Activated T-cell treated with anti-CD3 and anti-CD28 coated beads for 4 hours (primary cell): Measurements from ENCODE around the gene PAPLN.

Experiments
- DNase-seq: peaks from one replicate; pipeline ENCODE4 v3.0.0-alpha.2; 2020

The PAPLN gene

DNA sequence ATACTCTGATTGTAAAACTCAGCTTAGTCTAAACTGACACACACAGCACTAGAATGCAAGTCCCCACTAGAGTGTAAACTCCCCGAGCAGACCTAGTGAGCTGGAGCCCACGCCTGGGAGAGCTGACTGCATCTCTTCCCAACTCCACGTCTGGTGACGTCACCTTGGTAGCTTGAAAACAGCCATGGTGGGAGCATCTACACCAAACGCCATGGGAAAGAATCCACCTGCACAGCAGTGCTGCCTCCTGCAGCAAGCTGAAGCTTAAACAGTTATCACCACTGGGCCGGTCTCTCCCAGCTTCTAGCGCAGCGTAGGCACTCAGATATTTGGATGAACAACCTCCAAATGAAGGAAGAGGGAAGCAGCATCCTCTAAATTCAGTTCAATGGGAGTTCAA, 4.3 kb upstream of the PAPLN start:
- DNase-seq: no peak

DNA sequence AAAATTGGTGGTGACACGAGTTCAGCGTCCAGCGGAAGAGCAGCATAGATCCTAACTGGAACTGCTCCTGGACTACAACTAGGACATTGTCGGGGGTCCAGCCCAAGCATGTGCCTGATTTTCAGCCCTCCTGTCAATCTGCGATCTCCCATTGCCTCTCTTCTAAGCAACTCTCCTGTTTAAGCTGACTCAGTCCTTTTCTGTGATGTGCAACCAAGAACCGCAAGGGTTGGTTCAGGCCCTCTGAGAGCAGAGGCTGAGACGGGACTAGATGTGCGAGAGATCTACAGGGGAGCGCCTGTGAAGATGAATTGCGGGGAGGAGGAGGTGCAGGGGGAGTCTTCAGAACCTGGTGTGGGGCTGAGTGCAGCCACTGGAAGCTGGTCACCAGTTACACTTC, 3.7 kb upstream of the PAPLN start:
- DNase-seq: no peak

DNA sequence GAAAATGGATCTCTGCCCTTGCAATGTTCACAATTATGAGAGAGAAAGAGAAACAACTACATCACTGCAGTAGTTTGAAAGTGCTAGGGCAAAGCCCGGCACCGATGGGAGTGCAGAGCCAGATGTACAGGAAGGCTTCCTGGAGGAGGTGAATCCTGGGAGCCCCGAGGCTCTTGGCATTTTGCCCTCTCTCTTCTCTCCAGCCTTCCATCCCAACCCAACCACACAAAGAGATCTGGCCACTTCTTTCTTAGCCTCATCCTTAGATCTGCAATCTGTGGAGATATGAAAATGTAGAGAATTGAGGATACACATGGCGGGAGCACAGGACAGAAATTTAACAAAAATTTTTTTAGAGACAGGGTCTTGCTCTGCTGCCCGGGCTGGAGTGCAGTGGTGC, 3.3 kb upstream of the PAPLN start:
- no peak for DNase-seq

DNA sequence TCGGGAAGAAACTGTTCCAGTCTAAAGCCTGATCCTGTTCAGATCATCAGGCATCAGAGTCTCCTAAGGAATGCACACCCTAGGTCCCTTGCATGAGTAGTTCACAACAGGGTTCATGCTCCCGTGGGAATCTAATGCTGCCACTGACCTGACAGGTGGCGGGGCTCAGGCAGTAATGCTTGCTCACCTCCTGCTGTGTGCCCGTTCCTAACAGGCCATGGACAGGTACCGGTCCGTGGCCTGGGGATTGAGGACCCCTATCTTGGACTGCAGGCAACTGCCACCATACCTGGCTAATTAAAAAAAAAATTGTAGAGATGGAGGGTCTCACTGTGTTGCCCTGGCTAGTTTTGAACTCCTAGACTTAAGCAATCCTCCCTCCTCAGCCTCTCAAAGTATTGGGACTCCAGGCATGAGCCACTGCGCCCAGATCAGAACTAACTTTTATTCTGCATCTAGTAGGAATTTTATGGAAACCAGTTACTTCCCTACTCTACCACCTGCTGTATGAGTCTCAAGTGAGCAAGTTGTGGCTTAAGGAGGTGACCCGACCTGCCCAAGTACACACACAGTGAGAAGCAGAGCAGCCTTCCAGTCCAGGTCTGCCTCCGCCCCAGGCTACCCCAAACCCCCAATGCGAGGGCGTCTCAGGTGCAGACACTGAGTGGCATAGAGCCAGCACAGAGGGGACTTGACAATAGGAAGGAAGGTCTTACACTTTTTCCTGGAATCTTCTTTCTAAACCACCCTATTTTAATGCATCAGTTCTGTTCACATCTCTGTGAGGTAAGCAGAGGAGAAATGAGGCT, 2.5 kb upstream of the PAPLN start:
- no peak for DNase-seq

GRCh38 chr14:73235531-73236155, 1.7 kb upstream of the PAPLN start:
- DNase-seq: no peak

GRCh38 chr14:73236157-73236556, 1.1 kb upstream of the PAPLN start:
- DNase-seq: no peak

DNA sequence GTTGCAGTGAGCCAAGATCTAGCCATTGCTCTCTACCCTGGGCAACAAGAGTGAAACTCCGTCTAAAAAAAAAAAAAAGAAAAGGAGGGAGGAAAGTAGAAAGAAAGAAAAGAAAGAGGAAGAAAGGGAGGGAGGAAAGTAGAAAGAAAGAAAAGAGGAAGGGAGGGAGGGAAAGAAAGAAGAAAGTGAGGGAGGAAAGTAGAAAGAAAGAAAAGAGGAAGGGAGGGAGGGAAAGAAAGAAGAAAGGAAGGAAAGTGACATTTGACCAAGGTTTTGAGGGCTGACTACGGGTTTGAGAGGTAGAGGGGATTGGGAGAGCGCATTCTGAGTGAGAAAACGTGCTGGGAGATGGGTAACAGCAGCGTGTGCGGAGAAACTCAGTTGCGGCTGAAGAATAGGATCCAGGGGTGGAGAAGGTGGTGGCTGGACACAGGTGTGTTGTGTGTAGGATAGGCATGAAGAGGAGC, 521 bp upstream of the PAPLN start:
- no peak for DNase-seq

- DNase-seq: no peak
These were observed 599 bp downstream of the PAPLN start for GRCh38 chr14:73237786-73238423.

DNA sequence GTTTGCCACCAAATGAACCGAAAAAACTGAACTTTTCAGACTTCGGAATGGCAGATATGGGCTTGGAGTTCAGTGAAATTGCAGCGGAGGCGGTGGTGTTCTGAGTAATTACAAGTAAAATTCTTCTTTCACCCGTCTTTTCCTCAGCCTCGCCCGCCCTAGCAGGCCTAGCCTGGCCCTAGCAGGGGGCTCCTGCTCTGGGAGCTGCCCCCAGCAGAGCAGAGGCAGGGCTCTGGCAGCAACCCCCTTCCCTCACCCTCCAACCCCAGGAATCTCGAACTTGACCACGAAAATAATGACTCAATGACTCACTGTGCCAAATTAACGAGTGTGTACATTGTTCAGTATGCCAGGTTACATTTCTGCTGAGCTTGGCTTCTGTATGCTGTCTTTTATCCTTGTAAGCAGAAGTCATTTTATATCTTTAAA, 1.1 kb downstream of the PAPLN start:
- DNase-seq: no peak

DNA sequence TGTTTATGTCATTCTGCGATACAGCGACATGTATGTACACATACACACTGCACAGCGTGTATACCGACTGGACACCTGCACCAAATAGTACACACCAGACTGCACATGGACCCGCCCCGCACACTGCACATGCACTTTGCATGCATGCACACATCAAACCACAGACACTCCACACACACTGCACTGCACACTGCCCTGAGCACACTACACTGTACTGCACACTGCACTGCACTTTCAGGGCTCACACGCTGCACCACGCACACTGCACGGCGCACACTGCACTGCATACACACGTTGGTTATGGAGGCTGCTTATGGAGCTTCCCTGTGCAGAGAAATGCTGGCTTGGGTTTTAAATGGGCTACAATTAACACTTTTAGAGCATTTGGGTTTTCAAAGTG, 1.6 kb downstream of the PAPLN start:
- DNase-seq: no peak

- no peak for DNase-seq
These were observed 2.3 kb downstream of the PAPLN start for GRCh38 chr14:73239393-73240241.

GRCh38 chr14:73240816-73241480, 3.6 kb downstream of the PAPLN start:
- DNase-seq: no peak

DNA sequence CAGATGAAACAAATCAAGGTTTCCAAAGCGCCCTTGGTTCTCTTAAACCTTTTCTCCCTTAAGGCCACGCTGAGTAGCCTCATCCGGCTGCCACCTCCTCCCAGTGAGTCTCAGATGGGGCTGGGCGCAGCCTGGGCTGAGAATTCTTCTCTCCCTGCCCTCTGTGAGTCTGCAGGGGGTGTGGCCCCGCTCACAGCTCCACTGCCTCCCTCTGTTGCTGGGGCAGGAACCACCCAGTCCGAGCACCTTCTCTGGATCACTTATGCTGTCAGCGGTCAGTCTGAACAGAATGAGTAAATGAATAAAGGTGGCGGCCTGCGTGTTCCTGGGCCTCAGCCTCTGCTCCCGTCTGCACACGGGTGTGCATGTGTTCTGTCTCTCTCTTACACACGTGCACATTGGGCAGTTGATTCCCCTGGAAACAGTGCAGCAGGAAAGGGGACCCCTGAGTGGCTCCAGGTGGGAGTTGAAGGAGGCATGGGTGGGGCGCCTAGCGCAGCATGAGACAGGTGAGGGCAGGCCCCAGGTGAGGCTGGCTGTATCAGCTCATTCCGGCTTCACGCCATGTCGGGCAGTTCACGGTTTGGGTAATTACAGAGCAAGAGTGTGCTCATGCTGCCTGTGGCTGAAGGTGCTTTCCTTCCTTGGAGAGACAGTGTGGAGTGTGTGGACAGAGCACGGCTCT, 4.3 kb downstream of the PAPLN start:
- no peak for DNase-seq

- no peak for DNase-seq
These were observed 5.1 kb downstream of the PAPLN start for GRCh38 chr14:73242357-73242901.

DNA sequence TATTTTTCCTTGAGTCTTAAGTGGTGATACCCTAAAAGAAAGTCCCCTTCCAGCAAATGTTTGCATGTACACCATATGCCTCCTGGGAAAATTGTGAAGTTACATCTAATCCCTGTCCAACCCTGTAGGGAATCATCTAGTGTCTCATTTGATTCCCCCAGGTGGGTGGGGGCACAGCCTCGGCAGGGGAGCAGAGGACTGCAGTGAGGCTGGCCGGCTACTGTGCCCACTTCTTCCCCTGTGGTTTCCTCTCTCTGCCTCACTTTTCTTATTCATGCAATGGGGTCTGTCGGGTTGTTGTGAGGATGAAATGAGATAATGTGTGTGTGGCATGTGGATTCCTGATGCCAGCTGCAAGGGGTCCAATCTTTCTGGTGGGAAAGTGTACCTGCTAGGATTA, 6.0 kb downstream of the PAPLN start:
- DNase-seq: no peak

GRCh38 chr14:73243748-73244147, 6.4 kb downstream of the PAPLN start:
- DNase-seq: no peak

GRCh38 chr14:73244541-73245290, 7.4 kb downstream of the PAPLN start:
- no peak for DNase-seq

GRCh38 chr14:73245480-73246325, 8.4 kb downstream of the PAPLN start:
- peak; percentile 17 for DNase-seq

DNA sequence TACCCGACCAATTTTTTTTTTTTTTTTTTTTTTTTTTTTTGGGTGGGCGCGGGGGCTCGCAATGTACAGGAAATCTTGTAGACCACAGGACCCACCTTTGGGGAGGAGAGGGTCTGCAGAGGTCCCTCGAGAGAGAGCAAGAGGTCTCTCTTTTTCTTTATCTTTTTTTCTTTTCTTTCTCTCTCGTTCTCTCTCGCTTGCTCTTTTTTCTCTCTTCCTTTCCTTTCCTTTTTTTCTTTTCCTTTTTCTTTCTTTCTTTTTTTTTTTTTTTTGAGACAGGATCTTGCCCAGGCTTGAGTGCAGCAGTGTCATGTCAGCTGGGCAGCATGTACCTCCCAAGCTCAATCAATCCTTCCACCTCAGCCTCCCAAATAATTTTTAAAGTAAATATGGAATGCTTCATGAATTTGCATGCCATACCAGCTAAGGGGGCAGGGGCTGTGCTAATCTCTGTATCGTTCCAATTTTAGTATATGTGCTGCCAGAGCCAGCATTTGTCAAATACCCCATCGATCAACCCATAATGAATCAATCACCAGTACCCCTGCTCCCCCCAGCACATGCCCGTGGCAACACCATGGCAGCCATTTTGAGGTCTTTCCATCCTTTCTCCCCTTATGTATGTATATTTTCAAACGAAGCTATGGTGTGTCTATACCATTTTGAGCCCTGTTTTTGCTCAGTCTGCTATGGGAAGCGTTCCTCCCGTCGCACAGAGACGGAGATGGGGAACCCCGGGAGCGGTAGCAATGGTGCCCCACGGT, 9.3 kb downstream of the PAPLN start:
- DNase-seq: no peak
